GM12878 (cell line): Measurements from ENCODE around the gene PCBD1.

Experiments used
- JUND ChIP-seq: IDR thresholded peaks from 2 replicates; pipeline ENCODE4 v1.6.1; 2012; ENCODE audit warnings: low read depth, mild to moderate bottlenecking, low read length, improper control_type of control experiment, moderate library complexity
- NFYB ChIP-seq: IDR thresholded peaks from 2 replicates; pipeline ENCODE4 v1.6.1; 2011; ENCODE audit warnings: low read depth, mild to moderate bottlenecking, low read length, improper control_type of control experiment, moderate library complexity; ENCODE audit not compliant: insufficient read depth
- NR2C2 ChIP-seq: IDR thresholded peaks from 2 replicates; pipeline ENCODE4 v1.6.1; 2011; ENCODE audit warnings: borderline replicate concordance, low read depth; ENCODE audit not compliant: control insufficient read depth, insufficient read length
- POLR2AphosphoS2 ChIP-seq: IDR thresholded peaks from 2 replicates; pipeline ENCODE4 v1.6.1; 2011; ENCODE audit warnings: low read depth, mild to moderate bottlenecking, low read length, improper control_type of control experiment, moderate library complexity
- SRF ChIP-seq, 2 experiments: IDR thresholded peaks; 2 replicates each; pipeline ENCODE4 v1.6.1; 2011; ENCODE audit warnings: low read depth in 2 of 2, low read length in 2 of 2, mild to moderate bottlenecking in 1 of 2, moderate library complexity in 1 of 2
- TBL1XR1 ChIP-seq: IDR thresholded peaks from 2 replicates; pipeline ENCODE4 v1.6.1; 2012; ENCODE audit warnings: low read depth, low read length, improper control_type of control experiment
- ZNF384 ChIP-seq: IDR thresholded peaks from 2 replicates; pipeline ENCODE4 v1.6.1; 2012; ENCODE audit warnings: low read depth, mild to moderate bottlenecking, low read length, improper control_type of control experiment, borderline replicate concordance
- TF ChIP-seq, protein P1 (sequence below): fragments of 450-650 bp; IDR thresholded peaks from 2 replicates; pipeline ENCODE4 v1.6.1; 2016; ENCODE audit warnings: mild to moderate bottlenecking
- TF ChIP-seq, protein P2 (sequence below): fragments of 450-650 bp; formaldehyde crosslinking; IDR thresholded peaks from 2 replicates; pipeline ENCODE4 v1.4.0; 2020; ENCODE audit warnings: mild to moderate bottlenecking, moderate library complexity
- TF ChIP-seq, protein P3 (sequence below), 3 experiments: IDR thresholded peaks in 2 of 3; conservative IDR thresholded peaks in 1 of 3; 2 replicates each; pipeline ENCODE4 v1.5.1; 2011; ENCODE audit warnings: low read depth in 3 of 3, low read length in 3 of 3, mild to moderate bottlenecking in 3 of 3, control low read depth in 2 of 3, moderate library complexity in 2 of 3, inconsistent platforms in 1 of 3, mixed read lengths in 1 of 3; ENCODE audit not compliant: control insufficient read depth in 2 of 3, insufficient read depth in 1 of 3; ENCODE audit errors: extremely low read depth in 1 of 3

DNA sequence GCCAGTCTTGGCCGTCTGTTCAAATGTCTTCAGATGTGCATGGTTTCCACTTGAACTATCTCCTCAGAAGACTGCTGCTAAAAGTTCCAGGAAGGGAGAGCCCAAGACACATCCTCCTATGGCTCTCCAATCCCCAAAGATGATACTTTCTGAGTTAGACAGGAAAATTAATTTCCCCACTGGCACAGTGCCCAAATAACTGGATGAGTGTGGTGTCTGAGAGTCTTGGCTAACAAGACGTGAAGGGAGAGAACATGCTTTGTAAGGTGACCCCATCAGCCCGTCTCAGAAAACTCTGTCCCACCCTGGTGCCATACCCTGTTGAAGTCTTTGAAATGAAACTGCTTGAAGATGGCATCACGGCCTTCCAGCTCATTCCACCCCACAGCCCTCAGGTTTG lies 2.9 kb downstream of the PCBD1 start:
- no peak for TF ChIP-seq NFYB
- TF ChIP-seq JUND = no peak
- no peak for TF ChIP-seq POLR2AphosphoS2
- no peak for TF ChIP-seq TBL1XR1
- TF ChIP-seq ZNF384 = no peak
- TF ChIP-seq, protein P1, sequence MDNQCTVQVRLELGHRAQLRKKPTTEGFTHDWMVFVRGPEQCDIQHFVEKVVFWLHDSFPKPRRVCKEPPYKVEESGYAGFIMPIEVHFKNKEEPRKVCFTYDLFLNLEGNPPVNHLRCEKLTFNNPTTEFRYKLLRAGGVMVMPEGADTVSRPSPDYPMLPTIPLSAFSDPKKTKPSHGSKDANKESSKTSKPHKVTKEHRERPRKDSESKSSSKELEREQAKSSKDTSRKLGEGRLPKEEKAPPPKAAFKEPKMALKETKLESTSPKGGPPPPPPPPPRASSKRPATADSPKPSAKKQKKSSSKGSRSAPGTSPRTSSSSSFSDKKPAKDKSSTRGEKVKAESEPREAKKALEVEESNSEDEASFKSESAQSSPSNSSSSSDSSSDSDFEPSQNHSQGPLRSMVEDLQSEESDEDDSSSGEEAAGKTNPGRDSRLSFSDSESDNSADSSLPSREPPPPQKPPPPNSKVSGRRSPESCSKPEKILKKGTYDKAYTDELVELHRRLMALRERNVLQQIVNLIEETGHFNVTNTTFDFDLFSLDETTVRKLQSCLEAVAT = no peak
- no peak for TF ChIP-seq NR2C2
- TF ChIP-seq, protein P2, sequence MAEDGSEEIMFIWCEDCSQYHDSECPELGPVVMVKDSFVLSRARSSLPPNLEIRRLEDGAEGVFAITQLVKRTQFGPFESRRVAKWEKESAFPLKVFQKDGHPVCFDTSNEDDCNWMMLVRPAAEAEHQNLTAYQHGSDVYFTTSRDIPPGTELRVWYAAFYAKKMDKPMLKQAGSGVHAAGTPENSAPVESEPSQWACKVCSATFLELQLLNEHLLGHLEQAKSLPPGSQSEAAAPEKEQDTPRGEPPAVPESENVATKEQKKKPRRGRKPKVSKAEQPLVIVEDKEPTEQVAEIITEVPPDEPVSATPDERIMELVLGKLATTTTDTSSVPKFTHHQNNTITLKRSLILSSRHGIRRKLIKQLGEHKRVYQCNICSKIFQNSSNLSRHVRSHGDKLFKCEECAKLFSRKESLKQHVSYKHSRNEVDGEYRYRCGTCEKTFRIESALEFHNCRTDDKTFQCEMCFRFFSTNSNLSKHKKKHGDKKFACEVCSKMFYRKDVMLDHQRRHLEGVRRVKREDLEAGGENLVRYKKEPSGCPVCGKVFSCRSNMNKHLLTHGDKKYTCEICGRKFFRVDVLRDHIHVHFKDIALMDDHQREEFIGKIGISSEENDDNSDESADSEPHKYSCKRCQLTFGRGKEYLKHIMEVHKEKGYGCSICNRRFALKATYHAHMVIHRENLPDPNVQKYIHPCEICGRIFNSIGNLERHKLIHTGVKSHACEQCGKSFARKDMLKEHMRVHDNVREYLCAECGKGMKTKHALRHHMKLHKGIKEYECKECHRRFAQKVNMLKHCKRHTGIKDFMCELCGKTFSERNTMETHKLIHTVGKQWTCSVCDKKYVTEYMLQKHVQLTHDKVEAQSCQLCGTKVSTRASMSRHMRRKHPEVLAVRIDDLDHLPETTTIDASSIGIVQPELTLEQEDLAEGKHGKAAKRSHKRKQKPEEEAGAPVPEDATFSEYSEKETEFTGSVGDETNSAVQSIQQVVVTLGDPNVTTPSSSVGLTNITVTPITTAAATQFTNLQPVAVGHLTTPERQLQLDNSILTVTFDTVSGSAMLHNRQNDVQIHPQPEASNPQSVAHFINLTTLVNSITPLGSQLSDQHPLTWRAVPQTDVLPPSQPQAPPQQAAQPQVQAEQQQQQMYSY (CRISPR knock-in tag) = no peak
- TF ChIP-seq, protein P3, sequence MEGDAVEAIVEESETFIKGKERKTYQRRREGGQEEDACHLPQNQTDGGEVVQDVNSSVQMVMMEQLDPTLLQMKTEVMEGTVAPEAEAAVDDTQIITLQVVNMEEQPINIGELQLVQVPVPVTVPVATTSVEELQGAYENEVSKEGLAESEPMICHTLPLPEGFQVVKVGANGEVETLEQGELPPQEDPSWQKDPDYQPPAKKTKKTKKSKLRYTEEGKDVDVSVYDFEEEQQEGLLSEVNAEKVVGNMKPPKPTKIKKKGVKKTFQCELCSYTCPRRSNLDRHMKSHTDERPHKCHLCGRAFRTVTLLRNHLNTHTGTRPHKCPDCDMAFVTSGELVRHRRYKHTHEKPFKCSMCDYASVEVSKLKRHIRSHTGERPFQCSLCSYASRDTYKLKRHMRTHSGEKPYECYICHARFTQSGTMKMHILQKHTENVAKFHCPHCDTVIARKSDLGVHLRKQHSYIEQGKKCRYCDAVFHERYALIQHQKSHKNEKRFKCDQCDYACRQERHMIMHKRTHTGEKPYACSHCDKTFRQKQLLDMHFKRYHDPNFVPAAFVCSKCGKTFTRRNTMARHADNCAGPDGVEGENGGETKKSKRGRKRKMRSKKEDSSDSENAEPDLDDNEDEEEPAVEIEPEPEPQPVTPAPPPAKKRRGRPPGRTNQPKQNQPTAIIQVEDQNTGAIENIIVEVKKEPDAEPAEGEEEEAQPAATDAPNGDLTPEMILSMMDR (IDR thresholded peaks at IDR 0.05 in 2 of 3, conservative IDR thresholded peaks at IDR 0.05 in 1 of 3; ENCODE audit: control insufficient read depth in 2 of 3, extremely low read depth in 1 of 3, insufficient read depth in 1 of 3, low read depth in 3 of 3, low read length in 3 of 3) = no peak
- no peak for TF ChIP-seq SRF (IDR thresholded peaks at IDR 0.05; ENCODE audit: low read depth in 2 of 2, low read length in 2 of 2)
